ENCODE results near the gene FN3KRP.

The FN3KRP gene

DNA sequence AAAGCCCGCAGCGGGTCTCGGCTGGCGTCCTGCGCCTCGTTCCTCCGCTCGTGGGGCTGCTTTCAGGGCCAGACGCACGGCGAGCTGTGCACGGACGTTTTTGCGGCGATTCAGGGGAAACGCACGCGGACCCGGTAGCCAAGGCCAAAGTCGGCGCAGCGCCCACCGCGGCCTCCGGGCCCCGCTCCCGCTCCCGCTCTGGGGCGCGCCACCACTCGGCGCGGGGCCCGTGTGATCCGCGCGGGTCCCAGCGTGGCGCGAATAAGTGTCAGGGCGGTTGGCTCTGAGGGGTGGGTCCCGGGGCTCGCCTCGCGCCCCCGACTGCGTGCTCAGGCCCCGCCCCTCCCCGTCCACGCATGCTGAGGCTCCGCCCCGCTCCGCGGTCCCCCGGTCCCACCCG lies 34.7 kb downstream of the FN3KRP start:
- ChIA-PET POLR2A (no interaction called here), CTCF (no interaction called here)
- TF ChIP-seq, protein P1, sequence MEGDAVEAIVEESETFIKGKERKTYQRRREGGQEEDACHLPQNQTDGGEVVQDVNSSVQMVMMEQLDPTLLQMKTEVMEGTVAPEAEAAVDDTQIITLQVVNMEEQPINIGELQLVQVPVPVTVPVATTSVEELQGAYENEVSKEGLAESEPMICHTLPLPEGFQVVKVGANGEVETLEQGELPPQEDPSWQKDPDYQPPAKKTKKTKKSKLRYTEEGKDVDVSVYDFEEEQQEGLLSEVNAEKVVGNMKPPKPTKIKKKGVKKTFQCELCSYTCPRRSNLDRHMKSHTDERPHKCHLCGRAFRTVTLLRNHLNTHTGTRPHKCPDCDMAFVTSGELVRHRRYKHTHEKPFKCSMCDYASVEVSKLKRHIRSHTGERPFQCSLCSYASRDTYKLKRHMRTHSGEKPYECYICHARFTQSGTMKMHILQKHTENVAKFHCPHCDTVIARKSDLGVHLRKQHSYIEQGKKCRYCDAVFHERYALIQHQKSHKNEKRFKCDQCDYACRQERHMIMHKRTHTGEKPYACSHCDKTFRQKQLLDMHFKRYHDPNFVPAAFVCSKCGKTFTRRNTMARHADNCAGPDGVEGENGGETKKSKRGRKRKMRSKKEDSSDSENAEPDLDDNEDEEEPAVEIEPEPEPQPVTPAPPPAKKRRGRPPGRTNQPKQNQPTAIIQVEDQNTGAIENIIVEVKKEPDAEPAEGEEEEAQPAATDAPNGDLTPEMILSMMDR (IDR thresholded peaks at IDR 0.05; ENCODE audit: control extremely low read depth, extremely low read depth, low read depth, missing control alignments): no peak
- no peak for DNase-seq (ENCODE audit: extremely low spot score)

- ChIA-PET CTCF (no interaction called here), POLR2A (no interaction called here)
Measured at GRCh38 chr17:82751571-82752370, 35.3 kb downstream of the FN3KRP start, which contains the start of gene TBCD. TSS of gene TBCD (plus strand) at chr17:82752065. CDS start at chr17:82752194, 129 bp downstream.

GRCh38 chr17:82752371-82753200 lies 36.1 kb downstream of the FN3KRP start:
- DNase-seq (ENCODE audit: extremely low spot score): peak; percentile 55
- TF ChIP-seq, protein P1 (IDR thresholded peaks at IDR 0.05; ENCODE audit: control extremely low read depth, extremely low read depth, low read depth, missing control alignments): no peak
- ChIA-PET CTCF (no interaction called here), POLR2A (no interaction called here)

More at GRCh38 chr17:82751571-82752370, 35.3 kb downstream of the FN3KRP start, which contains the start of gene TBCD:
- DNase-seq (ENCODE audit: extremely low spot score): peak; percentile 98
- TF ChIP-seq, protein P1 (IDR thresholded peaks at IDR 0.05; ENCODE audit: control extremely low read depth, extremely low read depth, low read depth, missing control alignments): no peak

- ChIA-PET CTCF (interaction anchor here (1.3 kb wide), 1 partner anchor 22 kb away, joined by 3 read pairs; no protein-coding TSS in a partner anchor), POLR2A (no interaction called here)
- TF ChIP-seq, protein P1 (IDR thresholded peaks at IDR 0.05; ENCODE audit: control extremely low read depth, extremely low read depth, low read depth, missing control alignments): no peak
- DNase-seq (ENCODE audit: extremely low spot score): no peak
Measured at GRCh38 chr17:82753201-82753464, 36.6 kb downstream of the FN3KRP start.

DNA sequence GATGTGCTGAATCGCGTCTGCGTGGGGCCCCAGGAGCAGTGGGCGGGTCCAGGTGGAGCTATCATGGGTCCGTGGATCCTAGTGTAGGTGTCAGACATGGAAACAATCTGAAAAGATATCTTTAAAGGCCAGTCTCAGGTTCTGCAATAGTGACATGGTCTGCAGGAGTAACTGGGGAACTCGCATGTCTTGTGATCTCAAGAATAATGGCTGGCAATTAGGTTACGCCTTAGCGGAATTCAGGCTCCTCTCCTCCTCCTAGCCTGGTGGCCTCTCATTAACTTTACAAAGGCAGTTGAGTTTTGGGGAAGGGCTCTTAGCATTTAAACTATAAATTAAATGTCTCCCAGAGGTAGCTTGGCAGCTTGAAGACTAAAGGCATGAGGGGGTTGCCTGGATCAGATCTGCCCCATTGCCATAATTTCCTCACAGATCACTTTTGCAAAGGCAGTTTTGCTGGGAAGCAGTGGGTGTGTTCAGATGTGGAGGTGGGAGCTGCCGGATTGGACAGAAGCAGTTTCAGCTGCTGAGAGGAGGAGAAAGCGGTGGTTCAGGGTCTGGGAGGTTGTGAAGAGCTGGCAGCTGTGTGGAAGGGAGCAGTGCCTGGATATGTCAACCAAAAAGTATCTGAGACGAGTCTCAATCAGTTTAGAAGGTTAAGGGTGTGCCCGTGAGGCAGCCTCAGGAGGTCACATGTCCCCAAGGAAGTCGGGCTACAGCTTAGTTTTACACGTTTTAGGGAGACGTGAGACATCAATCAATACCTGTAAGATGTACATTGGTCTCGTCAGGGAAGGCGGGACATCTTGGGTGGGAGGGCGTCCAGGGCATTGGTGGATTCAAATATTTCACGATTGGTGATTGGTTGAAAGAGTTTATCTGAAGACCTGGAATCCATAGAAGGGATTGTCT lies 38.0 kb downstream of the FN3KRP start:
- TF ChIP-seq, protein P1 (IDR thresholded peaks at IDR 0.05; ENCODE audit: control extremely low read depth, extremely low read depth, low read depth, missing control alignments): no peak
- CTCF ChIA-PET: interaction anchor here (0.8 to 1.3 kb wide), 2 partner anchors 11 to 21 kb away, joined by 3 read pairs; no protein-coding TSS in a partner anchor
- POLR2A ChIA-PET: no interaction called here
- DNase-seq (ENCODE audit: extremely low spot score): no peak

DNA sequence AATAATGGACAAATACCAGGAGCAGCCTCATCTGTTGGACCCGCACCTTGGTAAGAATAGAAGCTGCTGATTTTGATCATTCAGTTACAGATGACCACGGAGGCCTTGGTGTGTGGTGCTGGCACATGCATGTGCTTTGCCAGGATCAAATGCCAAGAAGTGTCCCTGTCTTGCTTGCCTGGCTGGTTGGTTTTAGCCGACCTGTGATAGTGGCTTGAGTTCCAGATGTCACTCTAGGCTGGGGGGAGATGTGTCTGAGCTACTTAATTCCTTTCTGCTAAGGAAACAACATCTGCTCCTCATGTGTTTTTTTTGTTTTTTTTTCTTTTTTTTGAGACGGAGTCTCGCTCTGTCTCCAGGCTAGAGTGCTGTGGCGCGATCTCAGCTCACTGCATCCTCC lies 39.7 kb downstream of the FN3KRP start:
- no peak for DNase-seq (ENCODE audit: extremely low spot score)
- TF ChIP-seq, protein P1 (IDR thresholded peaks at IDR 0.05; ENCODE audit: control extremely low read depth, extremely low read depth, low read depth, missing control alignments): no peak
- POLR2A ChIA-PET: no interaction called here
- CTCF ChIA-PET: interaction anchor here (1.7 kb wide), 1 partner anchor 19 kb away, joined by 5 read pairs; no protein-coding TSS in a partner anchor

Data from GM10248 (cell line).